Fibroblast of gingiva (primary cell): ENCODE results near the gene DAGLB.
"Not testable (repeated sequence)": the region's sequence is repeated elsewhere in the genome, so short reads cannot be mapped to it uniquely, and the experiment has no call there.

ENCODE experiments used
- DNase-seq: peaks from one replicate; pipeline ENCODE4 v3.0.0-alpha.2; 2011; ENCODE audit warnings: low read depth

Gene DAGLB

DNA sequence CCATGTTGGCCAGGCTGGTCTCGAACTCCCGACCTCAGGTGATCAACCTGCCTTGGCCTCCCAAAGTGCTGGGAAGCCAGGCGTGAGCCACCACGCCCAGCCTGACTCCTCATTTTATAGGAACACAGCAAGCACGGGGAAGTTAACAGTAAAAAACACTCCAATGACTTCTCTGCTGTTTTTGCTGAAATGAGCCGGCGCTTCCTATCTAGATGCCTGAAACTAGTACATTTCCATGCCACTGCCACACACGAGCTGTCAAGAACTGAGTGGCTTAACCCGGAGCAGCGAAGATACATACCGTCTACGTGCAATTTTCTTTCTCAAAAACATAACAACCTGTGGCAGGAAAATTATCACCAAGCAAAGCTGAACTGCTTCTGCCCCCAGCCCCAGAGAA lies 16.8 kb downstream of the DAGLB start:
- no peak for DNase-seq

DNA sequence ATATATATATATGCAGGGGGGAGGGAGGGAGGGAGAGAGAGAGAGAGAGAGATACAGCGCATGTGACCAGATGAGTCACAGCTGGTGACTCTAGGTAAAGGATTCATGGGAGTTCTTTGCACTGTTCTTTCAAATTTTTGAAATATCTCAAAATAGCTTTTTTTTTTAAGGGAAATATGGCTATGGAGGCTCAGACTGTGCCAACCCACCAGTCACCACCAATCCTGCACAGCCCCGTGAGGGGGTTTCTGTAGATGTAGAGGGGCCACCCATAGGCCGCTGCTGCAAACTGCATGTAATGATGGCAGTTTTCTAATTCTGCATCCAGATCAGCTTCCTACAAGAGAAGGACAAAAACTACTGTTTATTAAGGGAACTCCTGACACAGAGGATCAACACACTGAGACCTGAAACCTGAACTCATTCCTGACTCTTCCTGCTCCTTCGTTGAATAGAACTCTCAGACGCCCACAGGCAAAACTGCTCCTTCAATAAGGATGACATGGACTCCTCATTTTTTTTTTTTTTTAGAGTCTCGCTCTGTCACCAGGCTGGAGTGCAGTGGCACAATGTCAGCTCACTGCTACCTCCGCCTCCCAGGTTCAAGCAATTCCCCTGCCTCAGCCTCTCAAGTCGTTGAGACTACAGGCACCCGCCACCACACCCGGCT lies 17.3 kb downstream of the DAGLB start:
- peak; percentile 27 for DNase-seq

DNA sequence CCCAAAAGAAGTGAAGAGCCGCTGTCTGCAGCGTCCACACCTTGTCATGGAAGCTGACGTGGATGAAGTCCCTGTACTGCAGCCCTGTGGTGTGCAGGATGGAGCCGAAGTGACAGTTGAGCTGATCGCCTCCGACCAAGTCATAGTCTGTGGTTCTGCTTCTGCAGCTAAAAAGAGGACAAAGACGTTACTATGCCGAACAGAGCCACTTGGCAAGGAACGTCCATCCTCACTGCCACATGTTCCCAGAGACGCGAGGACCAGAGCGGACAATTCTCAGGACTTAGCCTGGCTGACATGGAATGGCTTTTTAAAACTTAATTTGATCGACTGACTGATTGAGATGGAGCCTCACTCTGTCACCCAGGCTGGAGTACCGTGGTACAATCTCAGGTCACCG lies 21.8 kb downstream of the DAGLB start:
- no peak for DNase-seq

DNA sequence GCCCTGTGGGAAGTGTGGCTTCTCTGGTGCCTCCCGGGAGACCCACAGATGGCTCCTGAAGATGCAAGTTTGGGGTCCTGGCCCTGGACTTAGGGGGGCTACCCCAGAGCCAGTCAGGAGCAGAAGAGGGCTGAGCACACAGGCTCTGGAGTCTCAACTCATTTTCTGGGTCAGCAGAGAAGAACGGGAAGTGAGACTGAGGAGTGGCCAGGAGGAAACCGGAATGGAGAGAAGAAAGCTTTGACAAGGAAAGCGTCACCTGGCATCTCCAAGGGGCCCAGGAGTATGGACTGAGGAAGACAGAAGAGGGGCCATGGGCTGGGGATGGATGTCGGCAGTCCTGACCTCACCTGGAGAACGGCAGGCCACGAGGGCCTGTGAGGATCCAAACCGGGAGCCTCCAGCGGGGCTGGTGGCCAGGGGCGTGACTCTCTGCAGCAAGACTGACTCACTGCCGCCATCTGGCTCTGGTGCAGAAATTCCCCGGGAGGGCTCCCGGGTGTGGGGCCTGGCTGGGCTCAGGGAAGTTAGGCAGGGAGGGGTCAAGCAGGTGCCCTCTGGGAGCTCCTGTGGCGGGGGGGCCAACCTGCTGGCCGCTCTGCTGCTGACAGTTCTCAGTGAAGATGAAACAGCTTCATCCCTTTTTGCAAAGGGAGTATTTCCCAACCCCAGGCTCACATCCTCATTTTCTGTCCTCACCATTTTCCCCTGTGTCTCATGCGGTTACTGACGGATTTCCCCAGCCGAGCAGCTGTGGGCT lies 23.6 kb downstream of the DAGLB start:
- DNase-seq: no peak

DNA sequence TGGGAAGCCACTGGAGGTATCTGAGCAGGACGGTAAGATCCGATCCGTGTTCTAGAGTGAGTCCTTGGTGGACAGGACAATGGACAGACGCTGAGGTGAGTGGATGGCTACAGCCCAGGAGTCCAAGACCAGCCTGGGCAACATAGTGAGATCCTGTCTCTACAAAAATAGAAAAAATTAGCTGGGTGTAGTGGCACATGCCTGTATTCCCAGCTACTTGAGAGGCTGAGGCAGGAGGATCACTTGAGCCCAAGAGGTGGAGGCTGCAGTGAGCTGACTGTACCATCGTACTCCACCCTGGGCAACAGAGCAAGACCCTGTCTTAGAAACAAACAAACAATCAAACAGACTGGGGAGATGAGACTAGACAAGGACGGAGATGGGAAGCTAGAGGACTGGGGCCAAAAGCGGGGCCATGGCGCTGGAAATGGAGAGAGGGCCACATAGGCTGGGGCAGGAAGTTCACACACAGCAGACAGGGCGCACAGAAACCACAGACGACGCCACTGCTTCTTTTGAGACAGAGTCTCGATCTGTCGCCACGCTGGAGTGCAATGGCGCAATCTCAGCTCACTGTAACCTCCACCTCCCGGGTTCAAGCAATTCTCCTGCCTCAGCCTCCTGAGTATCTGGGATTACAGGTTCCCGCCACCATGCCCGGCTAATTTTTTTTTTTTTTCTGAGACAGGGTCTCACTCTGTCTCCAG lies 24.7 kb downstream of the DAGLB start:
- DNase-seq: no peak

DNA sequence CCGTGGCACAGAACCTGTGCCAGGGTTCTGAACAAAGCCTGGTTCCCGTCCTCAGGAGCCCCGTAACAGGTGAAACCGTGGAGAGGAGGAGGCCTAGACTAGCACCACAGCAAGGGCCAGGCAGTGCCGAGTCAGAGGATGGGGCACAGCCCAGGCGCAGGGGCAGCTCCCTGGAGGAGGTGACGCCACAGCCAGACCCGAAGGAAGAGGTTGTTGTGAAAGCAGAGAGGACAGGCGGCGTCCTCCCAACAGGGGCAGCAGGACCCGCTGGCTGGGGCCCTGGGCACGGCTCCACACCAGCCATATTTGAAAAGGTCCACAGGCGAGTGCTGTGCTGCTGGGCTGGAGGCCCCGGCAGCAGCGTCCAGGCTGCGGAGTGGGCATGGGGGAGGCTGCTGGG lies 25.7 kb downstream of the DAGLB start:
- DNase-seq: no peak

DNA sequence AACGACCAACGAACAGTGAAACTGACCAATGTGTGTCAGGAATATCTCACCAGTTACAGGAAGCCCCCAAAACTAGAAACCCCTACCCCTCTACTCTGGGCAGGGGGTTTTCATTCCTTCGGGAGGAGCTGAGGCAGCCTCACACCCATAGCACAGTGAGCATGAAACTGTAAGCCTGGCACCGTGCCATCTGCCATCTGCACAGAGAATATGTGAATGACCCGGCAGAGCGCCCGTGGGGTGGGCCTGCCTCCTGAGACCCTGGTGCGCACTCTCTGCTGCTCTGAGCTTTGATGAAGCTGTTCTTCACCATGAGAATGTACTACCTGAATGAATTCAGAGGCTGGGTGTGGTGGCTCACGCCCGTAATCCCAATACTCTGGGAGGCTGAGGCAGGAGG lies 27.1 kb downstream of the DAGLB start:
- no peak for DNase-seq

DNA sequence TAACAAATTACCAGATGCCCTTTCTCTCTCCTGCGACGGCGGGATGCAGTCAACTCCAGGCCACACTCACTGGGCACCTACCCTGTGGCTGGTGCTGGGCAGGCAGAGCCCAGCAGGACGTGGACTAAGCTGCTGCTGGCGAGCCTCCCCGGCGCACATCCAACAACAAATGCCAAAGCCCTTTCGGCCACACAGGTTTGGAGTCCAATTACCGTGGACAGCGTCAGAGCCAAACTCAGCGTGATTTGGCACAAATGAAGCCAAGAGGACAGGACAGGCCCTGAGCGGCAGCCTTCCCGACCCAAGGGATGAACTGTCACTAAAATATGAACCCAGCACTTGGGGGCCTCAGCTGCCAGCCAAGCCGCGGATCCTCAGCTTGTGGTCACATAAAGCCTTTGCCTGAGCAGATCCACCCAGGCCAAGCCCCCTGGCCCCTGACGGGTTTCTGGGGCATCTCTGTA lies 28.4 kb downstream of the DAGLB start:
- DNase-seq: peak; percentile 64

DNA sequence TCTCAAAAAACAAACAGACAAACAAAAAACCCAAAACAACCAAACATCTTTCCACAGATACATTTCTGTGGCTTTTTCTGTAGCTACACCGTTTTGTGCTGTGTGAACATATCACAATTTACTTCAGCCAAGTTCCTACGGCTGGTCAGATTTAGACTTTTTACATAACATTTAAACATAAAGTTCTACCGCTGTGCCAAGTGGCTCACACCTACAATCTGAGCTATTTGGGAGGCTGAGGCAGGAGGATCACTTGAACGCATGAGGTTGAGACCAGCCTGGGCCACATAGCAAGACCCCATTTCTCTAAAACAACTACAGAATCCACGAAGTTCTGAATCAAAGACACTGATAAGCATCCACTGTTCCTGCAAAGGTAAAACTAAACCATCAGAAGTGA lies 30.3 kb downstream of the DAGLB start:
- no peak for DNase-seq

DNA sequence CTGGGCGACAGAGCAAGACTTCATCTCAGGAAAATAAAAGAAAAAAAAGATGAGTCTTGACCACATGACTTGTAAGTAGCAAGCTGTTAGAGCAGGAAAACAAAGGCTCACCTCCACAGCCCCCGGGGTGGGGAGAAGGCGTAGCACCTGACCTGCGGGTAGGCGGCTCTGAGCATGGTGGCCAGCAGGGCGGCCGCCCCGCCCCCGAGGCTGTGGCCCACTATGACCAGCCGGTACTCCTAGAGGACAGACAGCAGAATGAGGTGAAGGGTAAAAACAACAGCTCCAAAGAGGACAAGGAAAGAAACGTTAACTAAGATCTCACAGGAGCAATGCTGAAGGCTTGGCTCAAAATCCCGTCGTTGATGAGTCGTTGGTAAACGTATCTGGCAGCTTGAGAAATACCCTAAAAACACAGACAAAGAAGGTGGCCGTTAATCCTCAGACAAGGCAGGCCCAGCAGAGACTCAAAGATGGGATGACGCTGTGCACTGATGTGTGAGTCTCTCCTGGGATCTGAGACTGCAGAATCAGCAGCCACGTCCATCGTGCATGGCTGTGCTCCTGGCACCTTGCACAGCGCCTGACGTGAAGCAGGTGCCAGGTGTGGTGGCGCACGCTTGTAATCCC lies 31.1 kb downstream of the DAGLB start:
- peak; percentile 20 for DNase-seq

DNA sequence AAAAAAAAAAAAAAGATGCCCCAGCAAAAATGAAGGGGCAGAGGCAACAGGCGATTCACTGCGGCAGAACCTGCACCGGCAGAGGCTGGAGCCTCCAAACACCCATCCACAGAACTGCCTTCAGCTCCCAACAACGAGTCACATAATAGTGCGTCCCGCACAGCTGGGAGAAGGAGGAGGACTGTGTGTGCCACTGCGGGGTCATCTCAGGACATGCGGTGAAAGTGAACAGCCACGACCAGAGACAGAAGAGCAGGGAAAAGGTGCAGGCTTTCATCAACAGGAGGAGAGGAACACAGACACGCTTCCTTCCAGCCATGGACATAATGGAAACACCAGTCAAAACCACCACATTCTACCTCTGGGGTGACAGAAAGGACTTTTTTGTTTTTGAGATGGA lies 34.1 kb downstream of the DAGLB start:
- no peak for DNase-seq

DNA sequence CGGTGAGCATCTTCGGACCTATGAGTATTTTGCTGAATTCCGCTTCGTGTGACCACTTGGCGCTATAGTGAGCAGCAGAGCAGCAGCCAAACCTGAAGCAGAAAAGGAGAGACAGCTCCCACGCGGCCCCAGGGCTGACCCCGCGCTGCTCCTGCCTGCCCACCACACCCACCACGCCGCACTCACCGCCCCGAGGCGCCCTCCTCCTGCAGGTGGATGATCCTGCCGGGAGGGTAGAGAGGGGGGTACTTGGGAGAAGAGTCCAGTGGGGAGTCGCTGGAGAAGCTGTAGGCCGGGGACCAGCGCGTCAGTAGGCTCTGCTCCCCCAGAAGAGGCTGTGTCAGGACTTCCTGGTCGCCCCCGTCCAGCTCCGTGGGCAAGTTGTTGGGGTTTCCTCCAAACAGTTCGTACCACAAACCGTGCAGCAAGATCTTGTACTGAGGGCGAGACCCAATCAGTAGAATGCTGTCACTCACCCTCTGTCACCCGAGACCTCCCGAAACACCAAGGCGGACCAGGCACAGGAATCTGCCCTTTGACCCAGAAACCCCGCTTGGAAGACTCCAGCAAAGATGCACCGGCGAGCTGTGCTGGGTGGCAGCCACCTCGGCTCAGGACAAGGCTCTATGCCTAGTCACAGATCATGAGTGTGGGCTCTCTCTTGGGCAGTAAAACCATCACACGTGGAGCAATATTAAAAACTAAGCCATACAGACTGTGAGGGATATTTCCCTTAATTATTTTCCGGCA lies 37.6 kb downstream of the DAGLB start:
- no peak for DNase-seq

DNA sequence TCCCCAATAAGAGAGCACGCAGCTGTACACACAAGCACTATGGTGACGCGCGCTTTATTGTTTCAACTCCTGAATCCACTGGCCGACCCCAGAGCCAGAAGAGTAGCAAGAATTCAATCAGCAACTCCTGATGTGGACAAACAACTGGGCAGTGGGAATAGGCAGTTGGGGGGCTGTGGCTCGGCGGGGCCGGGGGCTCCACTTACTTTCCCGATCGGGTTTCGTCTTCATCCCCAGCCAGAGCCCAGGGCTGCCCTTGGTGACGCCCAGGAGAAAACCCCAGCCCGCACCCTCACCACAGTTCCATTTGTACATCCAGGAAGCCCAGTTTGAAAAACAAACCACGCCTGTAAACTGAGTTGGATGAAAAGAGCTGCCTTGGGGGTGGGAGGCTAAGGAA lies 38.7 kb downstream of the DAGLB start:
- no peak for DNase-seq

DNA sequence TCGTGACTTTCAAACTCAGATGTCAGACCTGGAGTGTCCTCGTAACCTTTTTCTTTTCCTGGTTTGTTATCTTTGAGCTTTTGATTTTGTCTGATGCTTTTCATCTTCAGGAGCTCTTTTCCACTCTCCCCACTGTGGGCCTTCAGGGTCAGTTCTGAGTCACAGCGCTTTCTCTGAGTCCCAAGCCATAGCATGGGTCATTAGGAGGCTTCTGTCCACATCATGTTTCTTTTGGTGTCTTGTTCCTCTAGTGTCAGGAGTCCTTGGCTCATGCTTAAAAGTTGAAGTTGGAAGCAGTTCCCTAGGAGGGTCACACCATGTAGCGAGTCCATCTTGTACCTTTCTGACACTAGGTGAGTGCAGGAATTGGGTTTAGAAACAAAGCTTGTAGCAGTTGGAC lies 40.3 kb downstream of the DAGLB start:
- no peak for DNase-seq

DNA sequence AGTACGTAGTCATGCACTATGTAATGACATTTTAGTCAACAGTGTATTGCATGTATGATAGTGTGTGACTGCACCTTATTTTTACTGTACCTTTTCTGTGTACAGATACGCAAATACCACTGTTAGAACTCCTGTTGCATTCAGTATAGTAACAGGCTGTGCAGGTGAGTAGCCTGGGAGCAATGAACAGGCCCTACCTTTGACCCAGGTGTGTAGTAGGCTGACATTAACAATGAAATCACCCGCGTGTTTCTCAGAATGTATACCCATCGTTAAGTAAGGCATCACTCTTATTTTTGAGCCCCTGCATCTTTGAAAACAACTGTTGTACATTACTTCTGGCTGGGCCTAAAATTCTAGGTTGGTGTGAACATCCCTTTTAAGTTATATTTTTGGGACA lies 41.6 kb downstream of the DAGLB start:
- no peak for DNase-seq

DNA sequence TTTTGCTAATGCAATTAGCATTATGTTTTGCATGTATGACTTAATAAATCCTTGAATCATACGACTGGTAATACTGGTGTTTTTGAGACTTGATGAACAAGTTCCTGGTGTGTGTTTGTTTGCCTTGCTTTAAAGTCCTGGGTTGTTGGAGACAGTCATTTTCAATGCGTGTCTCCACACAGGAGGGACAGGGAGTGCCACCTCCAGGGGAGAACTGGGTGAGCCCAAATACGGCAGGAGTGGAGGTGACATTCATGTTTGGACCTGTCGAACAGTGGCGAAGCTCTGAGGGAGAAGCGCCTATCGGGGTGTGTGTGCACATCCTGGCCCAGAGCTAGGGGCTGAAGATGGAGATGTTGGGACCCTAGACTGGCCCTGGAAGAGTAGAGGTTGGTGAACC lies 43.8 kb downstream of the DAGLB start:
- DNase-seq: no peak

DNA sequence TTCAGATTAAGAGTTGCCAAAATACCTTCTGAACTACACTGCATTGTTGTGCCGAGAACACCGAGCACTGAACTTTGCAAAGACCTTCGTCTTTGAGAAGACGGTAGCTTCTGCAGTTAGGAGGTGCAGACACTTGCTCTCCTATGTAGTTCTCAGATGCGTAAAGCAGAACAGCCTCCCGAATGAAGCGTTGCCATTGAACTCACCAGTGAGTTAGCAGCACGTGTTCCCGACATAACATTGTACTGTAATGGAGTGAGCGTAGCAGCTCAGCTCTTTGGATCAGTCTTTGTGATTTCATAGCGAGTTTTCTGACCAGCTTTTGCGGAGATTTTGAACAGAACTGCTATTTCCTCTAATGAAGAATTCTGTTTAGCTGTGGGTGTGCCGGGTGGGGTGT lies 45.0 kb downstream of the DAGLB start:
- no peak for DNase-seq

DNA sequence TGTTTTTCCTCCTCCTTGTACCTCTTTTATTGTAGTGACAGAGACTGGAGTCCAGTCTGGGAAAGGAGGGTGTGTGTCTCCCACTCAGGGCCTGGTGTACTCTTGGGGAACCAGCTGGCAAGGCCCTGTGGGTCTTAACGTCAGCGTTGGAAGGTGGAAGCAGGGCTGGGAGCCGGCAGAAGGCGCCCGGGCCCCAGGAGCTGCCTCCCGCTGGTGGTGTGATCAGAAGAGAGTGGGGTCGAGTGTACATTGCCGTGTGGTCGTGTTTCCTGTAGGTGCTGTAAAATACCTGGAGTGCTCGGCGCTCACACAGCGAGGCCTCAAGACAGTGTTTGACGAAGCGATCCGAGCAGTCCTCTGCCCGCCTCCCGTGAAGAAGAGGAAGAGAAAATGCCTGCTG lies 45.7 kb downstream of the DAGLB start:
- DNase-seq: no peak

DNA sequence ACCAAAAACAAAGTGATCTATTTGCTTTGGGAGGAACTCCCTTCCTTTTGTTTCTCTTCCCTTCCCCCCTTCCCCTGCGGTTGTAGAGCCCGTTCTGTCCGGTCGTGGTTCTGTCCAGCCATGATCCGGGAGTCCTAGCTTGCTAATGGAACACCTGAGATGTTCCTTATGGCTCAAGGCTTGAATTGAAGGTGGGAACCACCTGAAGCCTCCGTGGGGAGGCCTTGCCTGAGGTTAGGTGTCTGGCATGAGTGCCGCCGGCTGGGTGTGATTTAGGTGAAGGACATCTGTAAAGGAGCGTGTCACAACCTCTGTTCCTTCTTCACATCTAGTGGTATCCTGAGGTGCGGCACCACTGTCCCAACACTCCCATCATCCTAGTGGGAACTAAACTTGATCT lies 46.2 kb downstream of the DAGLB start:
- DNase-seq: no peak

DNA sequence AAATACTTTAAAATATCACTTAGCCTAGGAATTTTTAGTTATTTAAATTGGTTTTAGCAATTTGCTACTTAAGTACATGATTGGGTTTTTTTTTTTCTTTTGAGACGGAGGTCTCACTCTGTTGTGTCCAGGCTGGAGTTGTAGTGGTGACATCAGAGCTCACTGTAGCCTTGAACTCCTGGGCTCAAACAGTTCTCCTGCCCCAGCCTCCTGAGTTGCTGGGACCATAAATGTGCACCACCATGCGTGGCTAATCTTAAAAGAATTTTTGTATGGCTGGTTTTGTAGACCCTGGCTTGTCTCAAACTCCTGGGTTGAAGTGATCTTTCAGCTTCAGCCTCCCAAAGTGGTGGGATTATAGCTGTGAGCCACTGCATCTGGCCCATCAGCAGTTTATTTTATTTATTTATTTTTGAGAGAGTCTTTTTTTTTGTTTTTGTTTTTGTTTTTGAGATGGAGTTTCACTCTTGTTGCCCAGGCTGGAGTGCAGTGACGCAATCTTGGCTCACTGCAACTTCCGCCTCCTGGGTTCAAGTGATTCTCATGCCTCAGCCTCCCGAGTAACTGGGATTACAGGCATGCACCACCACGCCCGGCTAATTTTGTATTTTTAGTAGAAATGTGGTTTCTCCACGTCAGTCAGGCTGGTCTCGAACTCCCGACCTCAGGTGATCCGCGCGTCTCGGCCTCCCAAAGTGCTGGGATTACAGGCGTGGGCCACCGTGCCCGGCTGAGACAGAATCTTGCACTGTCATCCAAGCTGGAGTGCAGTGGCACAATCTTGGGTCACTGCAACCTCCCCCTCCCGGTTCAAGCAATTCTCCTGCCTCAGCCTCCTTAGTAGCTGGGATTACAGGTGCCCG lies 47.3 kb downstream of the DAGLB start:
- not testable (repeated sequence) for DNase-seq

DNA sequence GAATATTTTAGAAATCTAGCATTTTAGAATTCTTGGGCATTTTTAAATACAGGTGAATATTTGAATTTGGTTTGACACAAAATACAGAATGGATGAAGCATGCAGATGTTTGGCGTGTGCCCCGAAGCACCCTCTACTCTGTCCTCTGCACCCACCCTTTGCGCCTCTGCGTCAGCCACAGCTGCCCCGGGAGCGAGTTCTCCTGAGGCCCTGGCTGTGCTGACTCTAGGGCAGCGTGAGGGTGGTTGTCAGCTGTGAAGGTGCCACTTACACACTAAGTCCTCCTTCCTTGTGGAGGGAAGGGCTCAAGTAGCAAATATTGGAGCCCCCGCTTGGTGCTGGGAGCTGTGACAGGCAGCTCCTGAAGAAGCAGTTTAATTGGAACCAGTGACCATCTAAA lies 48.4 kb downstream of the DAGLB start:
- DNase-seq: no peak
